T-helper 2 cell (primary cell): ENCODE measurements around the gene TBC1D20.

Source experiments
- DNase-seq, 5 experiments: peaks; one replicate each; pipeline versions ENCODE4 v3.0.0 to v3.0.0-alpha.2; 2012 to 2022

TBC1D20 gene

GRCh38 chr20:437787-438486 is 24.4 kb downstream of the TBC1D20 start:
- DNase-seq: peak in 2 of 5 experiments; percentile 36 to 40

DNA sequence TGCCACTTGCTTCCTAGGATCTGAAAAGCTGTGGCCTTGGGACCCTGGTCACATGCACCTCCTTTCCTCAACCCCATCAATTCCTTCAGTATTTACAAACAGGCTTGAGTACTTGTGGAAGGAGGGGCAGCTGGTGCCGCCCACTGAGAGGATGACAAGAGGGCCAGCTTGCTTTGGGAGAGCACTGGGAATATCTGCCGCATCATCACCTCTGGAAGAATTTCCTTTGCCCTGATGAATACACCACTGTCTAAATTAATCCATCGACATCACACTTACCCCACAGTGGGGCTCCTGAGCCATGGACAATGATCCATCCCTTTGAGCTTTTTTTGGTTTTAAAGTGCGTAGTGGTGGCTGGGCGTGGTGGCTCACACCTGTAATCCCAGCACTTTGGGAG is 25.9 kb downstream of the TBC1D20 start:
- no peak for DNase-seq

DNA sequence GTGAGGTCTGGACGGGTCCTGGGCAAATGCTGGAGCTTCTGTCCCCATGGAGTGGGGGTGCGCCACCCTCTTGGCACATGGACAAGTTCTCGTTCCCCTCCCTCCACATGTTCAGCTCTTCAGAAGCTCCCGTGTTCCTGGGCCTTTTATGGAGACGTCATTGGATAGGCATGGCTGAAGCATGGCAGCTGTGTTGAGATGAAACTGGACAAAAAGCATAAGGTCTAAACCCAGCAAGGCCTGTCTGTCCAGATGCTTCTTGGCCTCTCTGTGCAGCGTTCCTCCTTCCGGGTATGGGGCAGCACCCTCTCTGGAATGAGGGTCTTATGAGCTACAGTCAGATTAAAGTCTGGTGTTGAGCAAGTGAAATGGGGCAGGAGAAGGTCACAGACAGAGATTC is 26.8 kb downstream of the TBC1D20 start:
- DNase-seq: no peak

- DNase-seq: no peak
Observed at GRCh38 chr20:434661-435419, 27.5 kb downstream of the TBC1D20 start.

GRCh38 chr20:434221-434620 is 28.1 kb downstream of the TBC1D20 start:
- no peak for DNase-seq

- peak in 4 of 5 experiments; percentile 19 to 88 (median 68) for DNase-seq
Observed at GRCh38 chr20:433300-433975, 28.9 kb downstream of the TBC1D20 start.

DNA sequence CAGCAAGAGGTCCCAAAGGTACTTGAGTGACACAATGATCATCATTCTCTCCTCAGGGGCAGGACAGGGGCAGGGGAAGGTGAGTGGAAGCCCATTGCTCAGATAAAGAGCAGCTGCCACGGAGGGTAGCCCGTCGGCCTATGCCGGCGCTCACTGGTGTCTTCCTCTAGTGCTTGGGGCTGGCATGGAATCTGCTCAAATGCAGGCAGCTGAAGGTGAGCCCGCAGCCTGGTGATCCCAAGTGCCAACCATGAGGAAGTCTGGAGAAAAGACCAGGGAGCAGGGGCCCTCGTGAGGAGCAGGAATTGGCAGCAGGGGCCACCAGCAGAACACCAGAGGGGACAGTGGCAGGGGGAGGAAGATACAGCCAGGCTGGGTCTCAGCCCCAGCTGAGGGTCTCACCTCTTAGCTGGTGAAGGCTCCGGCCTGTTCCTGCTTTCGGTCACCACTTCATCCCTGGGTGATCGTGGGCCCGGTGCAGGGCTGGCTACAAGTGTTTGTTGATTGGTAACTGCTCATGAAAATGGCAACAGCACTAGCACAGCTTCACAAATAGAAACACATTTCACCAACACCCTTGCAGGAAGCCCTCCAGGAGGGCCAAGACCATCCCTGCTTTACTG is 29.5 kb downstream of the TBC1D20 start:
- no peak for DNase-seq

DNA sequence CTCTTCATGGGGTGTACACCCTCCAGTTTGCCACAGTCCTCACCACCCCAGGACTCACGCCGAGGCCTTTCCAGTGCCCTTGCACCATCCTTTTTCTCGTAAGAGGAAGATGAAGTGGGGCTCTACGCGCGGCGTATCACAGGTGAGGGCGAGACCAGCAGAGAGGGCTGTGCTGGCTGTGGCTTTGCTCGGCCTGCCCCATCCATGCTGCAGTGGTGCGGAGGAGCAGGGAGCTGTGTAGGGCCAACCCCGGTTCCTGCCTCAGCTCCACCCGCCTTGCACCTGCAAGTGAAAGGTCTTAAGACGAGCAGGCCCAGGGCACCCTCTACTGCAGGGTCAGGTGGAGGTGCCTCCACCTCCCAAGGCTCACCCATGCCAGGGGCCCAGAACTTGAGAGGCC is 30.1 kb downstream of the TBC1D20 start:
- no peak for DNase-seq

DNA sequence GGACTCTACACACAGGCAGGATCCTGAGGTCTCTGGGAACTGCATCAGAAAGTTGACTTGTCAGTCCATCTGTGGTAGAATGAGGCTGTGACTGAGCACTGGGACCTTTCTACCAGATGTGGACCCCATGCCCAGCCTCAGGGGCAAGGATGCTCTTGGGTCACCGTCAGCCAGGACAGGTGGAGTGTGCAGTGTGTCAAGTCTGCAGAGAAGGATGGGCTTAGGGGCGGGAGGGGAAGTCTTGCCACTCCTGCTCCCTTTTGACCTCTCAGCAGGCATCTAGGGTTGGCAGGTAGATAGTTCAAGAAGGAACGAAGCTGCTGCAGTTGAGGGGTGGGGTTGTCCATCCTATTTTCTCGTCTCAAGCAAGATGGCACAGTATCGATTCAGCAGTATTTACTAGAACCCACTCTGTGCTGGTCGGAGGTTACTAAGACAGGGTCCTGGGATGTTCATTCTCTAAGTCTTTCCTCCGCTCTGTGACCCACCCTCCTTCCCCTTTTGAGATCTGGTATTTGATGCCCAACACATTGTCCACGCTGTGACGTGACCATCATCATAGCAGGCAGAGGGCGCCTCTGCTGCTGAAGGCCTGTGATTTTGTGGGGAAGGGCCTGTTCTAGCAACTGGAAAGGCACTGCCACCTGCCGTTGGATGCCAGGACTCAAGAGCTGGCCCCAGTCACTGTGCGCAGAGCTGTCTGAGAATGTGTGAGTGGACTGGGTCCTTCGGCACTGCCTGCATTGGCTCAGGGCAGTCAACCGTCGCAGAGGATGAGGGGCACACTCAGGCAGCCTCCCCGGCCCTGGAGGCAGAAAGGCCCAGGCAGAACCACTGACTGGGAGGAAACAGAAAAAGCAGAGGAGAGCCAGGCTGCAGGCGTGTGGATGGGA is 31.1 kb downstream of the TBC1D20 start:
- peak in 1 of 5 experiments; percentile 62 for DNase-seq

- no peak for DNase-seq
Observed at GRCh38 chr20:430091-430999, 32.0 kb downstream of the TBC1D20 start.

DNA sequence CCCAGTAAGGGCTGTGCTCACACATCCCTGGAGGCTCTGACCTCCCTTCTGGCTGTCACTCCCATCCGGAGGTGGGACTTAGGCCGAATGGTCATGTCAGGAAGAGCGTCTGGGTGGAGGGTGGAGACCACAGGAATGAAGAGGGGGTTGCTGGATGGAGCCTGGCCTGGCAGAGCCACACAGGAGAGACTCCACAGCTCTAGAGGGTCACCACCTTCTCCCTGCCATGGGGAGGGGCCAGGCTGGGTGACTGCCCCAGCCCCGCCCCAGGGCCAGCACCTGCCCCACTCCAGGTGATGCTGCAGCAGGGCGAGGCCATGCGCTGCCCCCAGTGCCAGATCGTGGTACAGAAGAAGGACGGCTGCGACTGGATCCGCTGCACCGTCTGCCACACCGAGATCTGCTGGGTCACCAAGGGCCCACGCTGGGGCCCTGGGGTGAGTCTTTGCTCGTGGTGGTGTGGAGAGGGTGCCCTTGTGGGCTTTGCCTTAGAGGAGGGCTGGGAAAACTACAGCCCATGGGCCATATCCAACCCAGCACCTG is 33.6 kb downstream of the TBC1D20 start:
- no peak for DNase-seq

DNA sequence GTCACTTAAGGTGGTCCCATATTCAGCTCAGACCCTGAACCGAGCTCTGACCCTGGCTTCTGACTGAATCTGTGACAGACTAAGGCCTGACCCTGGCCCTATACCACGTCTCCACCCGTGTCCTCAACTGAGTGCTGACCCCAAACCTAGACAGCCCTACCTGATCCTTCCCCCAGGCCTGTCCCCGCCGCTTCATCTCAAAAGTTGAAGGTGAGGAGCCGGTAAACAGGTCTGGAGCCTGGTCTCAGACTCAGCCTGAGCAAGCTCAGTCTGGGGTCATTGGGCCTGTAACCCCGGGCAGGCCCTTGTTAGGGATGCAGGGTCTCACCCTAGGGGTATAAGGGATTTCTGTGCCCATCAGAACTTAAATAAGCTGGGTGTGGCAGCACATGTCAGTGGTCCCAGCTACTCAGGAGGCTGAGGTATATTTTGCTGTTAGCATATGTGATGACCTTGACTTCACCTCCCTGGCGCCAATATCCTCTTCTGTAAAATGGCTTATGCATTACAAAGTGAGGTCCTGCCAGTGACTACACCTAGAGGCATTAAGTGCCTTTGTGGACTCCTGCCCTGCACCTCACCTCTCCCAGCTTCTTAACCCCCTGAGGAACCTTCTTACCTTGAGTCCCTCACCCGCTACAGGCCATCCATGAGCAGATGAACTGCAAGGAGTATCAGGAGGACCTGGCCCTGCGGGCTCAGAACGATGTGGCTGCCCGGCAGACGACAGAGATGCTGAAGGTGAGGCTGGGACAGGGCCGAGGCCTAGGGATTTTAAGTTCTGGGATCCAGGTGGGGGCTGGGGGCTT is 34.3 kb downstream of the TBC1D20 start:
- DNase-seq: no peak

GRCh38 chr20:427401-427800 is 34.9 kb downstream of the TBC1D20 start:
- DNase-seq: no peak

- no peak for DNase-seq
Observed at GRCh38 chr20:426566-426965, 35.8 kb downstream of the TBC1D20 start.

- DNase-seq: no peak
Observed at GRCh38 chr20:421685-422250, 40.6 kb downstream of the TBC1D20 start.

- no peak for DNase-seq
Observed at GRCh38 chr20:420721-421574, 41.4 kb downstream of the TBC1D20 start.

DNA sequence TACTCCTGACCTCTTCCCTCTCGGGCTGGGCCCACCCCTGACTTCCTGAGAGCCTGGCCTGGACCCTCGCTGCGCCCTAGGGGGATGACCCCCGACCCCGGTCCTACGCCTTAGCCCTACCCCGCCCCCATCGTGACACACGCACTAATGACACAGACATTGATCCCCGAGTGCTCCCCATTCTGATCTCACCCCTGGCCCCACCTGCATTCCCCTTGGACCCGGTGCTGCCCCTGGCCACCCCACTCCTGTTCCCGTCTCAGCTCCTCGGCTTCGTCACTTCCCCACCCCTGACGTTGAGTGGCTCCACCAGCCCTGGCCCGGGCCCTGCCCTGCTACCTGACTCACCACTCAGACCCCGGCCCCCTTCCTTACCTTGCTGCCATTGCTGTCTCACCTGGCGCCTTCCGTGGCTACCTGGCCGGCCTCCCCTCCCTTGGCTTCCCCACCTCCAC is 42.1 kb downstream of the TBC1D20 start:
- DNase-seq: no peak

DNA sequence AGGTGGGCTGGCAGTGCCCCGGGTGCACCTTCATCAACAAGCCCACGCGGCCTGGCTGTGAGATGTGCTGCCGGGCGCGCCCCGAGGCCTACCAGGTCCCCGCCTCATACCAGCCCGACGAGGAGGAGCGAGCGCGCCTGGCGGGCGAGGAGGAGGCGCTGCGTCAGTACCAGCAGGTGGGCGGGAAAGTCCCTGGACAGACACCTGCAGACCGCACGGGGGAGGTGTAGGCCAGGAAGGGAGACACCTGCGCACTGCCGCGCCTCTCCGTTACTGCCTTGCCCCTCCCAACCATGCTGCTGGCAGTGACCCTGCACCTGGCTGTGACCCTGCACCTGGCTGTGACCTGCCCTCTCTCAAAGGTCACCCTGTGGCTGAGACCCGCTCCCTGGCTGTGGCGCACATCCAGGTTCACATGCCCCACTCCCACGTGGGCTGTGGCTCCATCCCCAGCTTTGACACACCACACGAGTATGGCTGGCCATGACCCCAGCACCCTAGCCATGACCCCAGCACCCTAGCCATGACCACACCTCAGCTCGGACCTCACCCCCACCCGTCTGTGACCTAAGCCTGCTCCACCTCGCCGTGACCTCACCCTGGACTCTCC is 42.7 kb downstream of the TBC1D20 start:
- no peak for DNase-seq
